ENCODE measurements around the gene DNAH10.

GRCh38 chr12:123928897-123929296 lies 166.8 kb downstream of the DNAH10 start:
- TF ChIP-seq CTCF (IDR thresholded peaks at IDR 0.05; ENCODE audit: insufficient read depth, low read length, poor library complexity, severe bottlenecking) (no peak), EZH2phosphoT487 (conservative IDR thresholded peaks at IDR 0.05; ENCODE audit: low read length) (no peak)

Measured in SU-DHL-6 (cell line).